Testis (tissue), 2 donors: ENCODE measurements around the gene TMEM62.

Experiments used
- CTCF ChIP-seq, 3 experiments: fragments of 450-650 bp in 2 of 3; fragments of 200-600 bp in 1 of 3; sonication (generic) in 1 of 3; IDR thresholded peaks; one replicate each; pipeline ENCODE4 v1.5.1; 2016 to 2019; ENCODE audit warnings: antibody characterized with exemption in 3 of 3, mild to moderate bottlenecking in 2 of 3, moderate library complexity in 1 of 3
- POLR2A ChIP-seq: fragments of 450-650 bp; IDR thresholded peaks from one replicate; pipeline ENCODE4 v1.6.1; 2017; ENCODE audit warnings: antibody characterized with exemption, mild to moderate bottlenecking, moderate library complexity

GRCh38 chr15:43106486-43106829, 26.9 kb upstream of the TMEM62 start:
- TF ChIP-seq CTCF (IDR thresholded peaks at IDR 0.05), result no peak
- no peak for TF ChIP-seq POLR2A
